Stromal cell of bone marrow (primary cell): Measurements from ENCODE around the gene USH1G.
"Not testable (repeated sequence)": the region's sequence is repeated elsewhere in the genome, so short reads cannot be mapped to it uniquely, and the experiment has no call there.

ENCODE experiments used
- DNase-seq: peaks from one replicate; pipeline ENCODE4 v3.0.0-alpha.2; 2012; ENCODE audit warnings: low read depth

The USH1G gene

GRCh38 chr17:74922694-74923537 lies at the start of gene USH1G:
USH1G (minus strand) TSS chr17:74923255; CDS start chr17:74923073, 182 bp downstream.
- DNase-seq, result no peak

GRCh38 chr17:74972107-74972972 lies 49.3 kb upstream of the USH1G start, which contains the start of gene HID1:
HID1 (minus strand) TSS chr17:74972759; CDS start chr17:74972656, 103 bp downstream.
- no peak for DNase-seq

- no peak for DNase-seq
Measured at GRCh38 chr17:74971842-74972106, 48.7 kb upstream of the USH1G start.

GRCh38 chr17:74971069-74971841 lies 48.2 kb upstream of the USH1G start:
- no peak for DNase-seq

GRCh38 chr17:74970395-74970794 lies 47.3 kb upstream of the USH1G start:
- no peak for DNase-seq

GRCh38 chr17:74969501-74969900 lies 46.4 kb upstream of the USH1G start:
- not testable (repeated sequence) for DNase-seq

GRCh38 chr17:74968361-74968780 lies 45.3 kb upstream of the USH1G start:
- no peak for DNase-seq

- DNase-seq, result no peak
Measured at GRCh38 chr17:74964988-74965622, 42.0 kb upstream of the USH1G start.

GRCh38 chr17:74964246-74964761 lies 41.2 kb upstream of the USH1G start:
- DNase-seq, result no peak

GRCh38 chr17:74963656-74964055 lies 40.6 kb upstream of the USH1G start:
- no peak for DNase-seq

- no peak for DNase-seq
Measured at GRCh38 chr17:74962622-74963394, 39.8 kb upstream of the USH1G start.

- DNase-seq, result peak; percentile 69
Measured at GRCh38 chr17:74961657-74962350, 38.7 kb upstream of the USH1G start.

GRCh38 chr17:74960570-74961342 lies 37.7 kb upstream of the USH1G start:
- no peak for DNase-seq

GRCh38 chr17:74959826-74960515 lies 36.9 kb upstream of the USH1G start:
- DNase-seq, result no peak

GRCh38 chr17:74957935-74958740 lies 35.1 kb upstream of the USH1G start:
- DNase-seq, result no peak

- DNase-seq, result no peak
Measured at GRCh38 chr17:74956093-74956492, 33.0 kb upstream of the USH1G start.

- DNase-seq, result no peak
Measured at GRCh38 chr17:74954665-74955421, 31.8 kb upstream of the USH1G start.
